ENCODE results near the gene CLSTN3.

CLSTN3 gene

DNA sequence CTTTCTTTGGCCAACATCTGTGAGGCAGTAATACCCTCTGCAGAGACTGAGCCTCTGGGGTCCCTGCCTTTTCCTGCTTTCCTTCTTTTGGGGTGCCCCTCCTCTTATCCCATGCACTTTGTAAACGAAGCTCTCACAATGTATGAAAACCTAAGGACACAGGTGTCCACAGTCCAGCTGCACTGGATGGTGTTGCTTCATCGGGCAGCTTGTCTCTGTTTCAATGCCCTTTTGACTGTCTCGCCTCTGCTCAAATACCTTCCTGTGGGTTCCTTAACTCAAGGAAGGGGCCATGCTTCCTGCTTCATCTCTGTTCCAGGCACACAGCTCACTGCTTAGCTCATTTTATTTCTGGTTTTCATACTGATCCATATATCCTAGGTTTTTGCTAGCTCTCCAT is 27.6 kb upstream of the CLSTN3 start:
- TF ChIP-seq, protein P1, sequence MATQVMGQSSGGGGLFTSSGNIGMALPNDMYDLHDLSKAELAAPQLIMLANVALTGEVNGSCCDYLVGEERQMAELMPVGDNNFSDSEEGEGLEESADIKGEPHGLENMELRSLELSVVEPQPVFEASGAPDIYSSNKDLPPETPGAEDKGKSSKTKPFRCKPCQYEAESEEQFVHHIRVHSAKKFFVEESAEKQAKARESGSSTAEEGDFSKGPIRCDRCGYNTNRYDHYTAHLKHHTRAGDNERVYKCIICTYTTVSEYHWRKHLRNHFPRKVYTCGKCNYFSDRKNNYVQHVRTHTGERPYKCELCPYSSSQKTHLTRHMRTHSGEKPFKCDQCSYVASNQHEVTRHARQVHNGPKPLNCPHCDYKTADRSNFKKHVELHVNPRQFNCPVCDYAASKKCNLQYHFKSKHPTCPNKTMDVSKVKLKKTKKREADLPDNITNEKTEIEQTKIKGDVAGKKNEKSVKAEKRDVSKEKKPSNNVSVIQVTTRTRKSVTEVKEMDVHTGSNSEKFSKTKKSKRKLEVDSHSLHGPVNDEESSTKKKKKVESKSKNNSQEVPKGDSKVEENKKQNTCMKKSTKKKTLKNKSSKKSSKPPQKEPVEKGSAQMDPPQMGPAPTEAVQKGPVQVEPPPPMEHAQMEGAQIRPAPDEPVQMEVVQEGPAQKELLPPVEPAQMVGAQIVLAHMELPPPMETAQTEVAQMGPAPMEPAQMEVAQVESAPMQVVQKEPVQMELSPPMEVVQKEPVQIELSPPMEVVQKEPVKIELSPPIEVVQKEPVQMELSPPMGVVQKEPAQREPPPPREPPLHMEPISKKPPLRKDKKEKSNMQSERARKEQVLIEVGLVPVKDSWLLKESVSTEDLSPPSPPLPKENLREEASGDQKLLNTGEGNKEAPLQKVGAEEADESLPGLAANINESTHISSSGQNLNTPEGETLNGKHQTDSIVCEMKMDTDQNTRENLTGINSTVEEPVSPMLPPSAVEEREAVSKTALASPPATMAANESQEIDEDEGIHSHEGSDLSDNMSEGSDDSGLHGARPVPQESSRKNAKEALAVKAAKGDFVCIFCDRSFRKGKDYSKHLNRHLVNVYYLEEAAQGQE (IDR thresholded peaks at IDR 0.05; ENCODE audit: insufficient read depth in 1 of 2, low read depth in 2 of 2, low read length in 2 of 2), result no peak
- TF ChIP-seq SIN3A (IDR thresholded peaks at IDR 0.05; ENCODE audit: borderline replicate concordance, insufficient read depth, low read length) (no peak), POLR2AphosphoS5 (IDR thresholded peaks at IDR 0.05; ENCODE audit: low read depth, low read length) (no peak), FOXP2 (optimal IDR thresholded peaks at IDR 0.05; ENCODE audit: borderline replicate concordance, extremely low read depth, extremely low read length, insufficient read depth) (no peak), TAF1 (IDR thresholded peaks at IDR 0.05; ENCODE audit: borderline replicate concordance, insufficient read depth, low read length) (no peak)

- no peak for TF ChIP-seq SIN3A (IDR thresholded peaks at IDR 0.05; ENCODE audit: borderline replicate concordance, insufficient read depth, low read length)
- TF ChIP-seq, protein P1 (IDR thresholded peaks at IDR 0.05; ENCODE audit: insufficient read depth in 1 of 2, low read depth in 2 of 2, low read length in 2 of 2), result no peak
- no peak for TF ChIP-seq POLR2AphosphoS5 (IDR thresholded peaks at IDR 0.05; ENCODE audit: low read depth, low read length)
- TF ChIP-seq TAF1 (IDR thresholded peaks at IDR 0.05; ENCODE audit: borderline replicate concordance, insufficient read depth, low read length), result no peak
- no peak for TF ChIP-seq FOXP2 (optimal IDR thresholded peaks at IDR 0.05; ENCODE audit: borderline replicate concordance, extremely low read depth, extremely low read length, insufficient read depth)
Measured at GRCh38 chr12:7103837-7104584, 26.2 kb upstream of the CLSTN3 start.

GRCh38 chr12:7106082-7106481 is 24.1 kb upstream of the CLSTN3 start:
- TF ChIP-seq, protein P1 (IDR thresholded peaks at IDR 0.05; ENCODE audit: insufficient read depth in 1 of 2, low read depth in 2 of 2, low read length in 2 of 2), result no peak

- TF ChIP-seq FOXP2 (optimal IDR thresholded peaks at IDR 0.05; ENCODE audit: borderline replicate concordance, extremely low read depth, extremely low read length, insufficient read depth) (no peak), TAF1 (IDR thresholded peaks at IDR 0.05; ENCODE audit: borderline replicate concordance, insufficient read depth, low read length) (no peak)
- TF ChIP-seq, protein P1 (IDR thresholded peaks at IDR 0.05; ENCODE audit: insufficient read depth in 1 of 2, low read depth in 2 of 2, low read length in 2 of 2), result no peak
Measured at GRCh38 chr12:7107636-7108002, 22.6 kb upstream of the CLSTN3 start.

All from PFSK-1 (cell line).